Fibroblast of lung (primary cell): ENCODE results near the gene OGFR. TPM values are rescaled to one million over a fixed set of nuclear protein-coding genes. Genes with fewer than 3 reads are reported as not detected.

ENCODE experiments used
- DNase-seq, 2 donors: peaks; one replicate each; pipeline versions ENCODE4 v3.0.0 to v3.0.0-alpha.2; 2010; ENCODE audit warnings: low read depth in 2 of 2
- H2AFZ ChIP-seq: 2 replicates; pipeline ENCODE4 v1.5.1; 2012; ENCODE audit warnings: low read length, control low read depth, inconsistent platforms
- H3K27ac ChIP-seq: 2 replicates; pipeline ENCODE4 v1.5.1; 2011; ENCODE audit warnings: low read length, control low read depth; ENCODE audit not compliant: insufficient read depth
- H3K27me3 ChIP-seq: 2 replicates; pipeline ENCODE4 v1.5.1; 2011; ENCODE audit warnings: mild to moderate bottlenecking, low read length; ENCODE audit not compliant: control insufficient read depth, insufficient read depth
- H3K36me3 ChIP-seq: 2 replicates; pipeline ENCODE4 v1.5.1; 2011; ENCODE audit warnings: low read length; ENCODE audit not compliant: control insufficient read depth, insufficient read depth
- H3K4me1 ChIP-seq: 2 replicates; pipeline ENCODE4 v1.5.1; 2011; ENCODE audit warnings: low read length; ENCODE audit not compliant: control insufficient read depth, insufficient read depth; ENCODE audit errors: extremely low read depth
- H3K4me2 ChIP-seq: 2 replicates; pipeline ENCODE4 v1.5.1; 2011; ENCODE audit warnings: low read length, control low read depth; ENCODE audit not compliant: insufficient read depth; ENCODE audit errors: extremely low read depth
- H3K4me3 ChIP-seq, 4 experiments: fragments of 200-600 bp in 1 of 4; sonication (generic) in 1 of 4; replicated peaks in 1 of 4; 2 replicates each; pipeline ENCODE4 v1.5.1; 2011 to 2016; ENCODE audit warnings: low read length in 4 of 4, low read depth in 3 of 4, mild to moderate bottlenecking in 3 of 4, control low read depth in 2 of 4, inconsistent platforms in 1 of 4, mixed read lengths in 1 of 4; ENCODE audit not compliant: insufficient read depth in 1 of 4; ENCODE audit errors: control extremely low read depth in 1 of 4
- H3K79me2 ChIP-seq: 2 replicates; pipeline ENCODE4 v1.5.1; 2012; ENCODE audit warnings: mild to moderate bottlenecking, low read length, inconsistent platforms; ENCODE audit not compliant: control insufficient read depth, insufficient read depth
- H3K9ac ChIP-seq: 2 replicates; pipeline ENCODE4 v1.5.1; 2011; ENCODE audit warnings: mild to moderate bottlenecking, low read length, control low read depth; ENCODE audit not compliant: insufficient read depth
- H3K9me3 ChIP-seq: 2 replicates; pipeline ENCODE4 v1.5.1; 2012; ENCODE audit warnings: low read depth, low read length; ENCODE audit not compliant: control insufficient read depth, insufficient read depth
- H4K20me1 ChIP-seq: 2 replicates; pipeline ENCODE4 v1.5.1; 2011; ENCODE audit warnings: low read length; ENCODE audit not compliant: control insufficient read depth, insufficient read depth; ENCODE audit errors: extremely low read depth
- CTCF ChIP-seq, 2 donors: IDR thresholded peaks in 1 of 2; conservative IDR thresholded peaks in 1 of 2; 1 replicate in 1 of 2; 2 replicates in 1 of 2; pipeline ENCODE4 v1.5.1; 2011 to 2012; ENCODE audit warnings: low read length in 2 of 2, control low read depth in 1 of 2, inconsistent platforms in 1 of 2, low read depth in 1 of 2, mild to moderate bottlenecking in 1 of 2
- EZH2 ChIP-seq: IDR thresholded peaks from 2 replicates; pipeline ENCODE4 v1.5.1; 2012; ENCODE audit warnings: low read length, control low read depth, mild to moderate bottlenecking; ENCODE audit errors: missing control alignments
- polyA plus RNA-seq, 2 donors: library from polyadenylated mRNA; depleted of rRNA in 1 of 2; stranded (reverse) in 1 of 2; unstranded in 1 of 2; fragments of >200 nt; gene quantifications; 2 replicates each; pipeline ENCODE4 v1.2.1, GENCODE V29; 2011 to 2012; ENCODE audit warnings: missing spikeins in 1 of 2
- total RNA-seq: library from RNA; depleted of rRNA; stranded (reverse); fragments of >200 nt; gene quantifications from 2 replicates; pipeline ENCODE4 v1.2.1, GENCODE V29; 2014

Gene OGFR
- total and polyA plus RNA-seq, 2 donors (not counting 1 experiment from before 2014, with no cell fraction given) = 19.7 to 34.0 TPM

- H3K27me3 ChIP-seq = no peaks in the 10 kb centered on the region
- no peak overlapping the region for H2AFZ ChIP-seq
- no peak overlapping the region for H3K27ac ChIP-seq
- H3K9me3 ChIP-seq = no peaks in the 10 kb centered on the region
- no peaks in the 10 kb centered on the region for H3K79me2 ChIP-seq
- no peak overlapping the region for H3K9ac ChIP-seq
- H3K36me3 ChIP-seq = no peaks in the 10 kb centered on the region
- no peaks in the 10 kb centered on the region for H4K20me1 ChIP-seq
- DNase-seq = no peak
- H3K4me1 ChIP-seq = no peaks in the 10 kb centered on the region
- H3K4me3 ChIP-seq = no peak overlapping the region
- peak overlapping the region; percentile 64 for H3K4me2 ChIP-seq
- TF ChIP-seq EZH2 (no peak), CTCF (conservative IDR thresholded peaks at IDR 0.05 in 1 of 2, IDR thresholded peaks at IDR 0.05 in 1 of 2; ENCODE audit: low read depth in 1 of 2, low read length in 2 of 2) (no peak)
These were observed 27.2 kb downstream of the OGFR start for GRCh38 chr20:62831854-62832211.

- Histone ChIP-seq H3K79me2 (no peaks in the 10 kb centered on the region), H3K9ac (no peak overlapping the region), H3K4me3 (no peak overlapping the region), H3K27me3 (no peaks in the 10 kb centered on the region), H3K4me2 (peak overlapping the region; percentile 64), H2AFZ (no peak overlapping the region), H4K20me1 (no peaks in the 10 kb centered on the region), H3K4me1 (no peaks in the 10 kb centered on the region), H3K27ac (no peak overlapping the region), H3K9me3 (no peaks in the 10 kb centered on the region), H3K36me3 (no peaks in the 10 kb centered on the region)
- DNase-seq = peak in 1 of 2 donors; percentile 29
- TF ChIP-seq CTCF (conservative IDR thresholded peaks at IDR 0.05 in 1 of 2, IDR thresholded peaks at IDR 0.05 in 1 of 2; ENCODE audit: low read depth in 1 of 2, low read length in 2 of 2) (no peak), EZH2 (no peak)
These were observed 27.7 kb downstream of the OGFR start for GRCh38 chr20:62832212-62832922.

GRCh38 chr20:62832951-62833391 is 28.3 kb downstream of the OGFR start:
- Histone ChIP-seq H2AFZ (no peak overlapping the region), H3K27me3 (no peaks in the 10 kb centered on the region), H3K4me1 (no peaks in the 10 kb centered on the region), H3K9ac (no peak overlapping the region), H4K20me1 (no peaks in the 10 kb centered on the region), H3K9me3 (no peaks in the 10 kb centered on the region), H3K4me2 (no peak overlapping the region), H3K27ac (no peak overlapping the region), H3K36me3 (no peaks in the 10 kb centered on the region), H3K4me3 (no peak overlapping the region), H3K79me2 (no peaks in the 10 kb centered on the region)
- TF ChIP-seq CTCF (conservative IDR thresholded peaks at IDR 0.05 in 1 of 2, IDR thresholded peaks at IDR 0.05 in 1 of 2; ENCODE audit: low read depth in 1 of 2, low read length in 2 of 2) = no peak
- no peak for TF ChIP-seq EZH2
- no peak for DNase-seq
